DND-41 (cell line): ENCODE data around the gene ATF4.

ENCODE experiments used
- ATAC-seq: fragments of 200-7000 bp; cut with Tn5 transposase; 3 replicates; pipeline ENCODE4 v1.9.1; 2021; ENCODE audit warnings: low read depth; ENCODE audit not compliant: insufficient read depth
- DNase-seq: peaks from one replicate; pipeline ENCODE4 v3.0.0-alpha.2; 2020
- H2AFZ ChIP-seq: 2 replicates; pipeline ENCODE4 v1.6.0; 2012; ENCODE audit warnings: low read depth, low read length
- H3K27ac ChIP-seq: 2 replicates; pipeline ENCODE4 v1.5.1; 2012; ENCODE audit warnings: low read length, inconsistent platforms
- H3K27me3 ChIP-seq: fragments of 200-600 bp; sonication (generic); 2 replicates; pipeline ENCODE4 v1.6.0; 2012; ENCODE audit warnings: low read length, mild to moderate bottlenecking, inconsistent platforms; ENCODE audit not compliant: insufficient read depth, poor library complexity
- H3K36me3 ChIP-seq: 2 replicates; pipeline ENCODE4 v1.5.1; 2012; ENCODE audit warnings: low read length, inconsistent platforms; ENCODE audit not compliant: insufficient read depth
- H3K4me1 ChIP-seq: 2 replicates; pipeline ENCODE4 v1.5.1; 2012; ENCODE audit warnings: mild to moderate bottlenecking, low read length; ENCODE audit not compliant: insufficient read depth
- H3K4me2 ChIP-seq: 2 replicates; pipeline ENCODE4 v1.6.0; 2012; ENCODE audit warnings: mild to moderate bottlenecking, moderate library complexity, low read length, inconsistent platforms; ENCODE audit not compliant: insufficient read depth
- H3K4me3 ChIP-seq, 2 experiments: fragments of 200-600 bp in 1 of 2; shearing (Covaris generic) in 1 of 2; 2 replicates each; pipeline ENCODE4 v1.5.1; 2012 to 2016; ENCODE audit warnings: inconsistent platforms in 2 of 2, low read length in 2 of 2, mild to moderate bottlenecking in 2 of 2, low read depth in 1 of 2, moderate library complexity in 1 of 2
- H3K79me2 ChIP-seq: 2 replicates; pipeline ENCODE4 v1.6.0; 2012; ENCODE audit warnings: low read length, inconsistent platforms; ENCODE audit not compliant: insufficient read depth
- H3K9ac ChIP-seq: 2 replicates; pipeline ENCODE4 v1.6.0; 2012; ENCODE audit warnings: low read depth, mild to moderate bottlenecking, inconsistent platforms, low read length, moderate library complexity
- H3K9me3 ChIP-seq: 2 replicates; pipeline ENCODE4 v1.5.1; 2012; ENCODE audit warnings: low read length, moderate library complexity, mild to moderate bottlenecking, inconsistent platforms; ENCODE audit not compliant: insufficient read depth, severe bottlenecking
- H4K20me1 ChIP-seq: 2 replicates; pipeline ENCODE4 v1.6.0; 2012; ENCODE audit warnings: low read length; ENCODE audit not compliant: insufficient read depth
- EZH2 ChIP-seq: IDR thresholded peaks from 3 replicates; pipeline ENCODE4 v1.6.1; 2012; ENCODE audit warnings: borderline replicate concordance, low read depth, mild to moderate bottlenecking, moderate library complexity, low read length, inconsistent platforms; ENCODE audit not compliant: severe bottlenecking
- TF ChIP-seq, protein P1 (sequence below): IDR thresholded peaks from 2 replicates; pipeline ENCODE4 v1.5.1; 2012; ENCODE audit warnings: borderline replicate concordance, low read length, moderate library complexity, mild to moderate bottlenecking; ENCODE audit not compliant: poor library complexity, severe bottlenecking; ENCODE audit errors: extremely low read depth

Gene ATF4

GRCh38 chr22:39513791-39514190 lies 6.6 kb upstream of the ATF4 start:
- no peaks in the 10 kb centered on the region for H3K27me3 ChIP-seq
- peaks cover 45% of the 10 kb centered on the region for H4K20me1 ChIP-seq
- H3K4me1 ChIP-seq: peaks cover 15% of the 10 kb centered on the region
- TF ChIP-seq, protein P1, sequence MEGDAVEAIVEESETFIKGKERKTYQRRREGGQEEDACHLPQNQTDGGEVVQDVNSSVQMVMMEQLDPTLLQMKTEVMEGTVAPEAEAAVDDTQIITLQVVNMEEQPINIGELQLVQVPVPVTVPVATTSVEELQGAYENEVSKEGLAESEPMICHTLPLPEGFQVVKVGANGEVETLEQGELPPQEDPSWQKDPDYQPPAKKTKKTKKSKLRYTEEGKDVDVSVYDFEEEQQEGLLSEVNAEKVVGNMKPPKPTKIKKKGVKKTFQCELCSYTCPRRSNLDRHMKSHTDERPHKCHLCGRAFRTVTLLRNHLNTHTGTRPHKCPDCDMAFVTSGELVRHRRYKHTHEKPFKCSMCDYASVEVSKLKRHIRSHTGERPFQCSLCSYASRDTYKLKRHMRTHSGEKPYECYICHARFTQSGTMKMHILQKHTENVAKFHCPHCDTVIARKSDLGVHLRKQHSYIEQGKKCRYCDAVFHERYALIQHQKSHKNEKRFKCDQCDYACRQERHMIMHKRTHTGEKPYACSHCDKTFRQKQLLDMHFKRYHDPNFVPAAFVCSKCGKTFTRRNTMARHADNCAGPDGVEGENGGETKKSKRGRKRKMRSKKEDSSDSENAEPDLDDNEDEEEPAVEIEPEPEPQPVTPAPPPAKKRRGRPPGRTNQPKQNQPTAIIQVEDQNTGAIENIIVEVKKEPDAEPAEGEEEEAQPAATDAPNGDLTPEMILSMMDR: no peak
- TF ChIP-seq EZH2: no peak
- H3K4me3 ChIP-seq: no peak overlapping the region
- no peak overlapping the region for H2AFZ ChIP-seq
- no peaks in the 10 kb centered on the region for H3K9me3 ChIP-seq
- peaks cover 86% of the 10 kb centered on the region for H3K36me3 ChIP-seq
- H3K27ac ChIP-seq: no peak overlapping the region
- peaks cover 64% of the 10 kb centered on the region for H3K79me2 ChIP-seq
- no peak overlapping the region for H3K4me2 ChIP-seq
- ATAC-seq (no peak), DNase-seq (no peak)
- no peak overlapping the region for H3K9ac ChIP-seq

DNA sequence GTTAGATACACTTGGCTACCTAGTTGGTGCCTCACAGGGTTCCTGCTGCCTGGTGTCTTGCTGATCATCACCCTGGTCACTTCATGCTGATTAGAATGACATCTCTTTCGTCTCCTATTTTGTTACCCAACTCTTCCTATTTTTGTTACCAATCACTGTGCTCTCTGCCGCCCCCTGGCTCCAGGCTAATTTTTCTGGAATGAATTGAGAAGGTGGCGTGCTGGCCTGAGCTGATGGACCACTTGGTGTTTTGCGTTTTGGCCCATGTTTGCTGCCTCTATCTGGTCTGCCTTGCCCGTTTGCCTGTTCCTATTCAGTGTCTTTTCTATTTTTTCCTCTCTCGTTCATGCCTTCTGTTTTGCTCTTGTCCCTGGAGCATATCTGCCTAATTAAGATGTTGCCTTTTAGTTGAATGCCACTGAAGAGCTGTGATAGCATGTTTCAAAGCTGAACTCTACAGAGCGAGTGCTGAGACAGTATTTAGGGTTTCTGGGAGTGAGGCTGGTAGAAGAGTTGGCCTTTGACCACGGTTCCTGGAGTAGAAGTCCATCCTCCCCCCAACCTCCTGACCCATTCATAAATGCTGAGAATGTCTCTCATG lies 5.9 kb upstream of the ATF4 start:
- Histone ChIP-seq H2AFZ (no peak overlapping the region), H3K4me1 (peaks cover 20% of the 10 kb centered on the region), H3K79me2 (peaks cover 64% of the 10 kb centered on the region), H3K9me3 (no peaks in the 10 kb centered on the region), H4K20me1 (peaks cover 40% of the 10 kb centered on the region), H3K36me3 (peaks cover 80% of the 10 kb centered on the region), H3K27ac (no peak overlapping the region), H3K27me3 (no peaks in the 10 kb centered on the region), H3K9ac (no peak overlapping the region), H3K4me3 (no peak overlapping the region), H3K4me2 (no peak overlapping the region)
- DNase-seq: peak; percentile 55
- no peak for TF ChIP-seq EZH2
- TF ChIP-seq, protein P1: peak; percentile 74
- no peak; the same call in 2 of the 3 replicates for ATAC-seq

GRCh38 chr22:39515266-39516050 lies 4.9 kb upstream of the ATF4 start:
- Histone ChIP-seq H3K4me3 (no peak overlapping the region), H3K4me1 (peaks cover 20% of the 10 kb centered on the region), H3K36me3 (peaks cover 72% of the 10 kb centered on the region), H3K4me2 (no peak overlapping the region), H4K20me1 (peaks cover 33% of the 10 kb centered on the region), H3K9ac (no peak overlapping the region), H3K9me3 (no peaks in the 10 kb centered on the region), H3K27me3 (no peaks in the 10 kb centered on the region), H3K79me2 (peaks cover 63% of the 10 kb centered on the region), H3K27ac (no peak overlapping the region), H2AFZ (no peak overlapping the region)
- DNase-seq: no peak
- TF ChIP-seq, protein P1: no peak
- no peak for TF ChIP-seq EZH2
- no peak for ATAC-seq
